GM18517 (cell line): ENCODE data around the gene TGFBR2.

Experiments used
- ATAC-seq: cut with Tn5 transposase; IDR thresholded peaks from one replicate; pipeline ENCODE4 v1.9.1; 2021; ENCODE audit warnings: mild to moderate bottlenecking, moderate library complexity; ENCODE audit not compliant: unreplicated experiment

Gene TGFBR2

GRCh38 chr3:30600572-30600971 lies 5.8 kb upstream of the TGFBR2 start:
- ATAC-seq = no peak

GRCh38 chr3:30602946-30603345 lies 3.5 kb upstream of the TGFBR2 start:
- ATAC-seq = no peak

- no peak for ATAC-seq
Measured at GRCh38 chr3:30604093-30604492, 2.3 kb upstream of the TGFBR2 start.

- ATAC-seq = no peak
Measured at GRCh38 chr3:30604558-30604957, 1.8 kb upstream of the TGFBR2 start.

- no peak for ATAC-seq
Measured at GRCh38 chr3:30605005-30605404, 1.4 kb upstream of the TGFBR2 start.

- no peak for ATAC-seq
Measured at GRCh38 chr3:30605706-30606300, 598 bp upstream of the TGFBR2 start.

- ATAC-seq = peak; percentile 24
Measured at GRCh38 chr3:30607032-30607833, 832 bp downstream of the TGFBR2 start.

GRCh38 chr3:30608598-30608947 lies 2.2 kb downstream of the TGFBR2 start:
- no peak for ATAC-seq

GRCh38 chr3:30609930-30610701 lies 3.7 kb downstream of the TGFBR2 start:
- ATAC-seq = no peak

- ATAC-seq = no peak
Measured at GRCh38 chr3:30610702-30611368, 4.4 kb downstream of the TGFBR2 start.

- no peak for ATAC-seq
Measured at GRCh38 chr3:30611613-30612436, 5.4 kb downstream of the TGFBR2 start.

- no peak for ATAC-seq
Measured at GRCh38 chr3:30612437-30613132, 6.2 kb downstream of the TGFBR2 start.

- ATAC-seq = no peak
Measured at GRCh38 chr3:30613133-30613825, 6.9 kb downstream of the TGFBR2 start.

- ATAC-seq = no peak
Measured at GRCh38 chr3:30614373-30614772, 8.0 kb downstream of the TGFBR2 start.

GRCh38 chr3:30614943-30615342 lies 8.5 kb downstream of the TGFBR2 start:
- ATAC-seq = no peak

- no peak for ATAC-seq
Measured at GRCh38 chr3:30615615-30616346, 9.4 kb downstream of the TGFBR2 start.

GRCh38 chr3:30616347-30617027 lies 10.1 kb downstream of the TGFBR2 start:
- no peak for ATAC-seq

- ATAC-seq = no peak
Measured at GRCh38 chr3:30617069-30617468, 10.7 kb downstream of the TGFBR2 start.
